CD4-positive, alpha-beta T cell treated with Interleukin-17A for 4 hours (primary cell): ENCODE measurements around the gene NKX2-2.
A peak's percentile ranks its signal among the peaks of the same experiment; 100 is the strongest.
"Not testable (repeated sequence)": the region's sequence is repeated elsewhere in the genome, so short reads cannot be mapped to it uniquely, and the experiment has no call there.

Source experiments
- DNase-seq: peaks from one replicate; pipeline ENCODE4 v3.0.0-alpha.2; 2020; ENCODE audit warnings: mixed read lengths

NKX2-2 gene

GRCh38 chr20:21508230-21509078 is 5.4 kb downstream of the NKX2-2 start:
- no peak for DNase-seq

GRCh38 chr20:21507400-21508229 is 6.2 kb downstream of the NKX2-2 start:
- no peak for DNase-seq

GRCh38 chr20:21505810-21506530 is 7.9 kb downstream of the NKX2-2 start:
- DNase-seq: peak; percentile 77

- DNase-seq: peak; percentile 80
Observed at GRCh38 chr20:21505161-21505809, 8.6 kb downstream of the NKX2-2 start.

GRCh38 chr20:21504323-21504722 is 9.5 kb downstream of the NKX2-2 start:
- no peak for DNase-seq

GRCh38 chr20:21503345-21503744 is 10.5 kb downstream of the NKX2-2 start:
- DNase-seq: no peak

- DNase-seq: no peak
Observed at GRCh38 chr20:21501184-21501583, 12.7 kb downstream of the NKX2-2 start.

- no peak for DNase-seq
Observed at GRCh38 chr20:21500599-21500998, 13.3 kb downstream of the NKX2-2 start.

- DNase-seq: no peak
Observed at GRCh38 chr20:21499641-21500040, 14.2 kb downstream of the NKX2-2 start.

- no peak for DNase-seq
Observed at GRCh38 chr20:21498635-21499034, 15.2 kb downstream of the NKX2-2 start.

GRCh38 chr20:21498195-21498594 is 15.7 kb downstream of the NKX2-2 start:
- DNase-seq: no peak

GRCh38 chr20:21496452-21496851 is 17.4 kb downstream of the NKX2-2 start:
- DNase-seq: no peak

GRCh38 chr20:21493049-21493448 is 20.8 kb downstream of the NKX2-2 start:
- DNase-seq: no peak

- DNase-seq: no peak
Observed at GRCh38 chr20:21490105-21490504, 23.8 kb downstream of the NKX2-2 start.

GRCh38 chr20:21480144-21480543 is 33.7 kb downstream of the NKX2-2 start:
- not testable (repeated sequence) for DNase-seq

- DNase-seq: no peak
Observed at GRCh38 chr20:21465799-21466198, 48.1 kb downstream of the NKX2-2 start.

- no peak for DNase-seq
Observed at GRCh38 chr20:21464916-21465315, 48.9 kb downstream of the NKX2-2 start.
